CD4-positive, alpha-beta T cell (primary cell): ENCODE data around the gene DMPK. TPM values are rescaled to one million over a fixed set of nuclear protein-coding genes. Genes with fewer than 3 reads are reported as not detected.

Experiments used
- ATAC-seq: fragments of 200-7000 bp; cut with Tn5 transposase; one replicate; pipeline ENCODE4 v1.10.0; 2022; ENCODE audit warnings: mild to moderate bottlenecking; ENCODE audit not compliant: poor library complexity
- CTCF ChIA-PET: fragments of 350-600 bp; sonication (Branson Sonifier 250); formaldehyde crosslinking; loops from one replicate; lab custom pipeline; 2021; ENCODE audit warnings: antibody characterized with exemption, inconsistent platforms; lab: Charles Lee
- POLR2A ChIA-PET: fragments of 350-600 bp; sonication (Branson Sonifier 250); formaldehyde crosslinking; loops from one replicate; lab custom pipeline; 2021; ENCODE audit warnings: antibody characterized with exemption, inconsistent platforms; lab: Charles Lee
- DNase-seq, 14 experiments: peaks; one replicate each; pipeline ENCODE4 v3.0.0-alpha.2; 2013 to 2020; ENCODE audit warnings: mixed read lengths in 2 of 14
- H3K27ac ChIP-seq, 2 donors: one replicate each; pipeline versions ENCODE4 v1.5.1 to v1.7.0; 2013; ENCODE audit warnings: low read length in 2 of 2, low read depth in 1 of 2, mild to moderate bottlenecking in 1 of 2
- H3K27me3 ChIP-seq, 2 experiments: 1 replicate in 1 of 2; 2 replicates in 1 of 2; pipeline versions ENCODE4 v1.6.1 to v1.7.0; 2013; ENCODE audit warnings: low read length in 2 of 2, control low read depth in 1 of 2, mild to moderate bottlenecking in 1 of 2, moderate library complexity in 1 of 2; ENCODE audit not compliant: insufficient read depth in 2 of 2, control insufficient read depth in 1 of 2
- H3K36me3 ChIP-seq: one replicate; pipeline ENCODE4 v1.6.1; 2013; ENCODE audit warnings: low read length, control low read depth; ENCODE audit not compliant: insufficient read depth
- H3K4me1 ChIP-seq: one replicate; pipeline ENCODE4 v1.6.1; 2013; ENCODE audit warnings: low read length, control low read depth; ENCODE audit not compliant: insufficient read depth
- H3K4me3 ChIP-seq: one replicate; pipeline ENCODE4 v1.5.1; 2013; ENCODE audit warnings: mild to moderate bottlenecking, low read length, moderate library complexity
- H3K9me3 ChIP-seq, 2 experiments: 1 replicate in 1 of 2; 2 replicates in 1 of 2; pipeline versions ENCODE4 v1.6.1 to v1.7.0; 2013; ENCODE audit warnings: low read length in 2 of 2, mild to moderate bottlenecking in 2 of 2, control low read depth in 1 of 2, moderate library complexity in 1 of 2; ENCODE audit not compliant: control insufficient read depth in 1 of 2, insufficient read depth in 1 of 2
- H3K27ac Mint-ChIP-seq: one replicate; pipeline ENCODE4 v1.8.0; 2020; ENCODE audit warnings: mixed read lengths
- H3K27me3 Mint-ChIP-seq: one replicate; pipeline ENCODE4 v1.8.0; 2021; ENCODE audit warnings: mixed read lengths
- H3K36me3 Mint-ChIP-seq: one replicate; pipeline ENCODE4 v1.8.0; 2021; ENCODE audit warnings: low read depth, mixed read lengths
- H3K4me1 Mint-ChIP-seq: one replicate; pipeline ENCODE4 v1.8.0; 2021; ENCODE audit warnings: low read depth, mixed read lengths
- H3K4me3 Mint-ChIP-seq: one replicate; pipeline ENCODE4 v1.8.0; 2020; ENCODE audit warnings: mild to moderate bottlenecking, mixed read lengths
- H3K9me3 Mint-ChIP-seq: one replicate; pipeline ENCODE4 v1.8.0; 2020; ENCODE audit warnings: mixed read lengths
- intact Hi-C, 2 experiments: fragments of 100-400 bp; cut with DNase I in 1 of 2; cut with micrococcal nuclease in 1 of 2; formaldehyde crosslinking; loops; one replicate each; pipeline versions ENCODE4 v1.15.1 to v1.9.0; 2023 to 2025; cut with DNase I, micrococcal nuclease
- total RNA-seq, 174 experiments: library from RNA in 2 of 174; stranded (reverse) in 2 of 174; gene quantifications; one replicate each; pipeline ENCODE4 v1.2.3 and lab custom pipeline; 2021 to 2026
- TF ChIP-seq, protein P1 (sequence below): fragments of 200-600 bp; IDR thresholded peaks from one replicate; pipeline ENCODE4 v1.8.0; 2022; ENCODE audit warnings: antibody characterized with exemption, mild to moderate bottlenecking

The DMPK gene
- total RNA-seq, 2 experiments from 2014 or later, result 24.0 to 24.9 TPM

DNA sequence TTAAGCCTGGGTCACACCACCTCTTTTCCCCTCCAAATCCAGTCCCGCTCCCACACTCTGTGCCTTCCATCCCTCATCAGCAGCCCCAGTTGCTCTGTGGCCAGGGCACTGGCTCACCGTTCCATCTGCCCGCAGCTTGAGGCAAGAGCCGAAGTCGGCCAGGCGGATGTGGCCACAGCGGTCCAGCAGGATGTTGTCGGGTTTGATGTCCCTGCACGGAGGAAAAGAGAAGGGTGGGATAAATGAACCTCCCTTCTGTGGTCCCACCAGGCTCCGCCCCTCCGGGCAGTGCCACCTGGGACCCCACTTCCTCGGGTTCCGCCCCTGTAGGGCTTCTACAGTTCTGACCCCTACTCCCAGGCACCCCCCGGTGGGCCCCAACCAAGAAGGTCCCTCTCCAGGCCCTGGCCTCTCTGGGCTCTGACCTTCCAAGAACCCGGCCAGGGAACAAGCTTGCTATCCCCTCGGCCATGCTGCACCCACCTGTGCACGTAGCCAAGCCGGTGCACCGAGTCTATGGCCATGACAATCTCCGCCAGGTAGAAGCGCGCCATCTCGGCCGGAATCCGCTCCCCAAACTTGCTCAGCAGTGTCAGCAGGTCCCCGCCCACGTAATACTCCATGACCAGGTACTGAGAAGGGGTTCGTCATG is 4.2 kb downstream of the DMPK start:
- peaks cover 13% of the 10 kb centered on the region for H3K36me3 ChIP-seq
- no peak overlapping the region for H3K27ac Mint-ChIP-seq
- H3K4me3 Mint-ChIP-seq, result no peak overlapping the region
- H3K4me1 ChIP-seq, result peaks cover 24% of the 10 kb centered on the region
- DNase-seq (no peak), ATAC-seq (no peak)
- ChIA-PET POLR2A (no interaction called here), CTCF (no interaction called here)
- peaks cover 0 to 14% of the 10 kb centered on the region in 2 experiments for H3K9me3 ChIP-seq
- no peak overlapping the region for H3K27ac ChIP-seq
- peaks cover 23% of the 10 kb centered on the region for H3K4me1 Mint-ChIP-seq
- TF ChIP-seq, protein P1, sequence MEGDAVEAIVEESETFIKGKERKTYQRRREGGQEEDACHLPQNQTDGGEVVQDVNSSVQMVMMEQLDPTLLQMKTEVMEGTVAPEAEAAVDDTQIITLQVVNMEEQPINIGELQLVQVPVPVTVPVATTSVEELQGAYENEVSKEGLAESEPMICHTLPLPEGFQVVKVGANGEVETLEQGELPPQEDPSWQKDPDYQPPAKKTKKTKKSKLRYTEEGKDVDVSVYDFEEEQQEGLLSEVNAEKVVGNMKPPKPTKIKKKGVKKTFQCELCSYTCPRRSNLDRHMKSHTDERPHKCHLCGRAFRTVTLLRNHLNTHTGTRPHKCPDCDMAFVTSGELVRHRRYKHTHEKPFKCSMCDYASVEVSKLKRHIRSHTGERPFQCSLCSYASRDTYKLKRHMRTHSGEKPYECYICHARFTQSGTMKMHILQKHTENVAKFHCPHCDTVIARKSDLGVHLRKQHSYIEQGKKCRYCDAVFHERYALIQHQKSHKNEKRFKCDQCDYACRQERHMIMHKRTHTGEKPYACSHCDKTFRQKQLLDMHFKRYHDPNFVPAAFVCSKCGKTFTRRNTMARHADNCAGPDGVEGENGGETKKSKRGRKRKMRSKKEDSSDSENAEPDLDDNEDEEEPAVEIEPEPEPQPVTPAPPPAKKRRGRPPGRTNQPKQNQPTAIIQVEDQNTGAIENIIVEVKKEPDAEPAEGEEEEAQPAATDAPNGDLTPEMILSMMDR, result no peak
- peaks cover 23% of the 10 kb centered on the region for H3K27me3 Mint-ChIP-seq
- intact Hi-C loops, result loop anchor here in 1 of 2 experiments (10.0 kb wide), 1 partner anchor 237 kb away; no protein-coding TSS in a partner anchor
- H3K4me3 ChIP-seq, result no peak overlapping the region
- no peaks in the 10 kb centered on the region for H3K9me3 Mint-ChIP-seq
- peaks cover 22 to 34% of the 10 kb centered on the region in 2 experiments for H3K27me3 ChIP-seq
- peaks cover 16% of the 10 kb centered on the region for H3K36me3 Mint-ChIP-seq

DNA sequence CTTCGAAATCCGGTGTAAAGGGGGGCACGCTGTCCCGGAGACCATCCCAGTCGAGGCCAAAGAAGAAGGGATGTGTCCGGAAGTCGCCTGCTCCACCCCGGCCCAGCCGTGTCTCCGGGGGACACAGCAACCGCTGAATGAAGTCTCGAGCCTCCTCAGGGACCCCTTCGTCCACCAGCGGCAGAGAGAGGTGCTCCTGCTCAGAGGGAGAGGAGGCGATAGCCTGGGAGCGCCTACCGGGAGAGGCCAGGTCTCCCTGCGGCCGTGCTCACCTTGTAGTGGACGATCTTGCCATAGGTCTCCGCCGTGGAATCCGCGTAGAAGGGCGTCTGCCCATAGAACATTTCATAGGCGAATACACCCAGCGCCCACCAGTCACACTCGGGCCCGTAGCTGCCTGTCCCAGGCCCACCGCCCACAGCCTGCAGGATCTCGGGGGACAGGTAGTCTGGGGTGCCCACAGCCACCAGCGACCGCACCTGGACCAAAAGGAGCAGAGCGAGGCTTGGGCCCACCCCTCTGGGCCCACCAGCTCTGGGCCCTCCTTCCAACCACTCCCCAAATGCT is 4.8 kb downstream of the DMPK start:
- ATAC-seq, result no peak
- H3K27me3 ChIP-seq, result peaks cover 22 to 32% of the 10 kb centered on the region in 2 experiments
- no peak for DNase-seq
- POLR2A ChIA-PET, result no interaction called here
- peaks cover 24% of the 10 kb centered on the region for H3K4me1 ChIP-seq
- TF ChIP-seq, protein P1, result no peak
- Mint-ChIP-seq H3K4me1 (peaks cover 23% of the 10 kb centered on the region), H3K36me3 (peaks cover 16% of the 10 kb centered on the region), H3K9me3 (no peaks in the 10 kb centered on the region), H3K27me3 (peaks cover 21% of the 10 kb centered on the region), H3K27ac (no peak overlapping the region), H3K4me3 (no peak overlapping the region)
- no peak overlapping the region for H3K27ac ChIP-seq
- intact Hi-C loops, result loop anchor here in 1 of 2 experiments (10.0 kb wide), 1 partner anchor 237 kb away; no protein-coding TSS in a partner anchor
- CTCF ChIA-PET, result no interaction called here
- no peak overlapping the region for H3K4me3 ChIP-seq
- peaks cover 0 to 14% of the 10 kb centered on the region in 2 experiments for H3K9me3 ChIP-seq
- H3K36me3 ChIP-seq, result peaks cover 13% of the 10 kb centered on the region

DNA sequence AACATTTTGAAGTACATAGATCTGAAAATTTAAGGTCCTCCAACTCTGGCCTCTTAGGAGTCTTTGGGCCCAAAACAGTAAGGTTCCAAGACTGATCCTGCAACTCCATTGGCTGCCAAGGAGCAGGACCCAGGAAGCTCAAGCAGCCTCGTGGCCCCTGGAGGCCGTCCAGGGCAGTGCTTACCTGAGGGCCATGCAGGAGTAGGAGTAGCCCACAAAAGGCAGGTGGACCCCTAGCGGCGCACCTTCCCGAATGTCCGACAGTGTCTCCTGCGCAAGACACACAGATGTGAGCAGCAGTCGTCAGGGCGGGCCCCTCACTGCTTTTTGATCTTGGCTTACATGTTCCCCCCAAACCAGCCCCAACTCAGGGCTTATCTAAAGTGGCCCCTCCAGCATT is 7.5 kb downstream of the DMPK start:
- peaks cover 2 to 13% of the 10 kb centered on the region in 2 experiments for H3K27me3 ChIP-seq
- peaks cover 0 to 7% of the 10 kb centered on the region in 2 experiments for H3K9me3 ChIP-seq
- H3K27ac ChIP-seq, result no peak overlapping the region
- Mint-ChIP-seq H3K36me3 (peaks cover 17% of the 10 kb centered on the region), H3K4me3 (no peak overlapping the region), H3K27ac (no peak overlapping the region), H3K4me1 (peaks cover 27% of the 10 kb centered on the region), H3K27me3 (peaks cover 9% of the 10 kb centered on the region), H3K9me3 (no peaks in the 10 kb centered on the region)
- ChIA-PET CTCF (interaction anchor here (2.0 to 7.2 kb wide), 2 partner anchors 23 to 43 kb away, joined by 8 to 172 read pairs; no protein-coding TSS in a partner anchor), POLR2A (no interaction called here)
- TF ChIP-seq, protein P1, result no peak
- H3K36me3 ChIP-seq, result peaks cover 13% of the 10 kb centered on the region
- intact Hi-C loops, result loop anchor here (5.0 to 10.0 kb wide), 2 partner anchors 240 to 243 kb away; no protein-coding TSS in a partner anchor
- no peak overlapping the region for H3K4me3 ChIP-seq
- ATAC-seq, result no peak
- no peak for DNase-seq
- peaks cover 30% of the 10 kb centered on the region for H3K4me1 ChIP-seq
